ENCODE data around the gene IL12RB1.

DNA sequence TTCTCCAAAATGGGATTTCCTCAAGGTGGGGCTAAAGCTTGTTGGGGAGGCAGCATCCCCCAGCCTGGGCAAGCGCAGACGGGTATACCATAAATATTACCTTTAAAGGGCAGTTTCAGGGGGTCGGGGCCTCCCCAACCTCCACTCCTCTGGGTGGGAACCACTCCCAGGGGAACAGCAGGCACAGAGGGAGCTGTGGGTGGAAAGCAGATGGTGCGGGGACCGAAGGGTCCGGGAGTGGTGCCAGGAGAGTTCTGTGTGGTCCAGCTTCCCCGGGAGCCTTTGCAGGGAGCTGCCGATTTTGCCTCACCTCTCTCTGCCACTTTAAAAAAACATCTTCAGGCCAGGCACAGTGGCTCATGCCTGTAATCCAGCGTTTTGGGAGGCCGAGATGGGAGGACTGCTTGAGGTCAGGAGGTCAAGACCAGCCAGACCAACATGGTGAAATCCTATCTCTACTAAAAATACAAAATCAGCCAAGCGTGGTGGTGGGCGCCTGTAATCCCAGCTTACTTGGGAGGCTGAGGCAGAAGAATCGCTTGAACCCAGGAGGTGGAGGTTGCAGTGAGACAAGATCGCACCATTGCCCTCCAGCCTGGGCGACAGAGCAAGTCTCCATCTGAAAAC, 16.3 kb upstream of the IL12RB1 start:
- no peak for TF ChIP-seq EZH2 (IDR thresholded peaks at IDR 0.05; ENCODE audit: low read length, missing control alignments)
- TF ChIP-seq, protein P1, sequence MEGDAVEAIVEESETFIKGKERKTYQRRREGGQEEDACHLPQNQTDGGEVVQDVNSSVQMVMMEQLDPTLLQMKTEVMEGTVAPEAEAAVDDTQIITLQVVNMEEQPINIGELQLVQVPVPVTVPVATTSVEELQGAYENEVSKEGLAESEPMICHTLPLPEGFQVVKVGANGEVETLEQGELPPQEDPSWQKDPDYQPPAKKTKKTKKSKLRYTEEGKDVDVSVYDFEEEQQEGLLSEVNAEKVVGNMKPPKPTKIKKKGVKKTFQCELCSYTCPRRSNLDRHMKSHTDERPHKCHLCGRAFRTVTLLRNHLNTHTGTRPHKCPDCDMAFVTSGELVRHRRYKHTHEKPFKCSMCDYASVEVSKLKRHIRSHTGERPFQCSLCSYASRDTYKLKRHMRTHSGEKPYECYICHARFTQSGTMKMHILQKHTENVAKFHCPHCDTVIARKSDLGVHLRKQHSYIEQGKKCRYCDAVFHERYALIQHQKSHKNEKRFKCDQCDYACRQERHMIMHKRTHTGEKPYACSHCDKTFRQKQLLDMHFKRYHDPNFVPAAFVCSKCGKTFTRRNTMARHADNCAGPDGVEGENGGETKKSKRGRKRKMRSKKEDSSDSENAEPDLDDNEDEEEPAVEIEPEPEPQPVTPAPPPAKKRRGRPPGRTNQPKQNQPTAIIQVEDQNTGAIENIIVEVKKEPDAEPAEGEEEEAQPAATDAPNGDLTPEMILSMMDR (conservative IDR thresholded peaks at IDR 0.05 in 1 of 2, IDR thresholded peaks at IDR 0.05 in 1 of 2; ENCODE audit: low read depth in 1 of 2, low read length in 2 of 2): no peak

Data from fibroblast of lung (primary cell).